Astrocyte of the hippocampus (primary cell): ENCODE results near the gene LEMD2.

ENCODE experiments used
- DNase-seq: peaks from one replicate; pipeline ENCODE4 v3.0.0; 2011; ENCODE audit warnings: low read depth, low spot score

Gene LEMD2

GRCh38 chr6:33794910-33795623 lies 6.1 kb upstream of the LEMD2 start:
- DNase-seq, result peak; percentile 23

- no peak for DNase-seq
Measured at GRCh38 chr6:33792981-33793380, 4.1 kb upstream of the LEMD2 start.

- DNase-seq, result no peak
Measured at GRCh38 chr6:33791620-33792019, 2.7 kb upstream of the LEMD2 start.

- no peak for DNase-seq
Measured at GRCh38 chr6:33790910-33791309, 2.0 kb upstream of the LEMD2 start.

- DNase-seq, result peak; percentile 44
Measured at GRCh38 chr6:33790379-33790778, 1.4 kb upstream of the LEMD2 start.

GRCh38 chr6:33789550-33789895 lies 593 bp upstream of the LEMD2 start:
- no peak for DNase-seq

- DNase-seq, result peak; percentile 79
Measured at GRCh38 chr6:33787954-33788693, 806 bp downstream of the LEMD2 start.

- DNase-seq, result peak; percentile 62
Measured at GRCh38 chr6:33787346-33787953, 1.5 kb downstream of the LEMD2 start.

GRCh38 chr6:33786736-33787135 lies 2.2 kb downstream of the LEMD2 start:
- DNase-seq, result no peak

GRCh38 chr6:33785778-33786177 lies 3.2 kb downstream of the LEMD2 start:
- DNase-seq, result peak; percentile 64

- DNase-seq, result no peak
Measured at GRCh38 chr6:33784787-33785186, 4.1 kb downstream of the LEMD2 start.

- no peak for DNase-seq
Measured at GRCh38 chr6:33783781-33784520, 5.0 kb downstream of the LEMD2 start.

GRCh38 chr6:33782561-33782960 lies 6.4 kb downstream of the LEMD2 start:
- no peak for DNase-seq

GRCh38 chr6:33781131-33781975 lies 7.6 kb downstream of the LEMD2 start:
- DNase-seq, result peak; percentile 93

- DNase-seq, result no peak
Measured at GRCh38 chr6:33779895-33780294, 9.0 kb downstream of the LEMD2 start.

GRCh38 chr6:33779290-33779689 lies 9.6 kb downstream of the LEMD2 start:
- DNase-seq, result peak; percentile 41

GRCh38 chr6:33778444-33779121 lies 10.3 kb downstream of the LEMD2 start:
- no peak for DNase-seq

- DNase-seq, result no peak
Measured at GRCh38 chr6:33777398-33778388, 11.2 kb downstream of the LEMD2 start.

GRCh38 chr6:33776764-33777163 lies 12.2 kb downstream of the LEMD2 start:
- DNase-seq, result no peak
